Neural cell (in vitro differentiated cells): Measurements from ENCODE around the gene RACK1.
A peak's percentile ranks its signal among the peaks of the same experiment; 100 is the strongest.

Source experiments
- CTCF ChIP-seq: fragments of 450-650 bp; IDR thresholded peaks from 2 replicates; pipeline ENCODE4 v1.5.1; 2014; ENCODE audit warnings: antibody characterized with exemption, mild to moderate bottlenecking, moderate library complexity; ENCODE audit not compliant: poor library complexity, severe bottlenecking
- EP300 ChIP-seq: fragments of 450-650 bp; conservative IDR thresholded peaks from 2 replicates; pipeline ENCODE4 v1.6.1; 2014; ENCODE audit warnings: antibody characterized with exemption, mild to moderate bottlenecking, moderate library complexity; ENCODE audit not compliant: poor library complexity, severe bottlenecking
- POLR2AphosphoS5 ChIP-seq: IDR thresholded peaks from 2 replicates; pipeline ENCODE4 v1.6.1; 2012

- TF ChIP-seq POLR2AphosphoS5 (peak; percentile 3), EP300 (no peak), CTCF (no peak)
Measured at GRCh38 chr5:181236471-181236870, 7.2 kb downstream of the RACK1 start.
